Neutrophil (primary cell): ENCODE measurements around the gene CPLX1.

Experiments used
- H3K27ac ChIP-seq: fragments of 200-600 bp; sonication (generic); 2 replicates; pipeline ENCODE4 v1.5.1; 2016; ENCODE audit warnings: mild to moderate bottlenecking, moderate library complexity
- H3K27me3 ChIP-seq: fragments of 200-600 bp; sonication (generic); 2 replicates; pipeline ENCODE4 v1.6.0; 2016; ENCODE audit warnings: mild to moderate bottlenecking
- H3K36me3 ChIP-seq: fragments of 200-600 bp; sonication (generic); 2 replicates; pipeline ENCODE4 v1.5.1; 2017
- H3K4me1 ChIP-seq, 2 experiments: fragments of 200-600 bp in 1 of 2; sonication (generic) in 1 of 2; 1 replicate in 1 of 2; 2 replicates in 1 of 2; pipeline versions ENCODE4 v1.5.1 to v1.6.1; 2013 to 2016; ENCODE audit warnings: low read depth in 1 of 2, low read length in 1 of 2, mild to moderate bottlenecking in 1 of 2, moderate library complexity in 1 of 2; ENCODE audit not compliant: control insufficient read depth in 1 of 2, insufficient read depth in 1 of 2
- H3K4me3 ChIP-seq, 2 experiments: fragments of 200-600 bp in 1 of 2; sonication (generic) in 1 of 2; 1 replicate in 1 of 2; 2 replicates in 1 of 2; pipeline ENCODE4 v1.5.1; 2013 to 2016; ENCODE audit warnings: low read depth in 1 of 2, low read length in 1 of 2, mild to moderate bottlenecking in 1 of 2, moderate library complexity in 1 of 2
- H3K9me3 ChIP-seq: fragments of 200-600 bp; sonication (generic); 2 replicates; pipeline ENCODE4 v1.5.1; 2016
- CTCF ChIP-seq: fragments of 200-600 bp; sonication (generic); IDR thresholded peaks from 2 replicates; pipeline ENCODE4 v1.5.1; 2016; ENCODE audit warnings: antibody characterized with exemption

CPLX1 gene

GRCh38 chr4:844752-845232, 18.9 kb upstream of the CPLX1 start:
- H3K27ac ChIP-seq, result no peak overlapping the region
- H3K9me3 ChIP-seq, result peaks cover 12% of the 10 kb centered on the region
- no peaks in the 10 kb centered on the region for H3K27me3 ChIP-seq
- H3K36me3 ChIP-seq, result peaks cover 24% of the 10 kb centered on the region
- no peak overlapping the region for H3K4me3 ChIP-seq
- TF ChIP-seq CTCF, result no peak
- H3K4me1 ChIP-seq, result no peaks in the 10 kb centered on the region

GRCh38 chr4:839675-840443, 13.9 kb upstream of the CPLX1 start:
- Histone ChIP-seq H3K27me3 (no peaks in the 10 kb centered on the region), H3K4me3 (no peak overlapping the region), H3K27ac (no peak overlapping the region), H3K9me3 (peaks cover 9% of the 10 kb centered on the region), H3K4me1 (no peaks in the 10 kb centered on the region), H3K36me3 (no peaks in the 10 kb centered on the region)
- no peak for TF ChIP-seq CTCF

GRCh38 chr4:837772-838171, 11.8 kb upstream of the CPLX1 start:
- H3K36me3 ChIP-seq, result no peaks in the 10 kb centered on the region
- no peak overlapping the region for H3K27ac ChIP-seq
- H3K4me3 ChIP-seq, result no peak overlapping the region
- H3K27me3 ChIP-seq, result no peaks in the 10 kb centered on the region
- peaks cover 7% of the 10 kb centered on the region for H3K9me3 ChIP-seq
- H3K4me1 ChIP-seq, result no peaks in the 10 kb centered on the region
- no peak for TF ChIP-seq CTCF

GRCh38 chr4:836750-837301, 10.9 kb upstream of the CPLX1 start:
- H3K4me1 ChIP-seq, result no peaks in the 10 kb centered on the region
- no peak for TF ChIP-seq CTCF
- H3K9me3 ChIP-seq, result no peaks in the 10 kb centered on the region
- H3K4me3 ChIP-seq, result no peak overlapping the region
- no peak overlapping the region for H3K27ac ChIP-seq
- no peaks in the 10 kb centered on the region for H3K36me3 ChIP-seq
- H3K27me3 ChIP-seq, result no peaks in the 10 kb centered on the region

- no peaks in the 10 kb centered on the region for H3K9me3 ChIP-seq
Measured at GRCh38 chr4:836003-836511, 10.1 kb upstream of the CPLX1 start.

More at GRCh38 chr4:836003-836511, 10.1 kb upstream of the CPLX1 start:
- no peak for TF ChIP-seq CTCF
- no peak overlapping the region for H3K27ac ChIP-seq
- H3K27me3 ChIP-seq, result peaks cover 5% of the 10 kb centered on the region
- no peak overlapping the region for H3K4me3 ChIP-seq
- H3K4me1 ChIP-seq, result no peaks in the 10 kb centered on the region
- no peaks in the 10 kb centered on the region for H3K36me3 ChIP-seq
